Right ventricle myocardium superior (tissue), 1 donor: ENCODE data around the gene JMJD8. TPM values are rescaled to one million over a fixed set of nuclear protein-coding genes. Genes with fewer than 3 reads are reported as not detected.
A peak's percentile ranks its signal among the peaks of the same experiment; 100 is the strongest.

Experiments
- ATAC-seq: fragments of 200-7000 bp; cut with Tn5 transposase; one replicate; pipeline ENCODE4 v1.9.1; 2020; ENCODE audit warnings: mild to moderate bottlenecking; ENCODE audit not compliant: poor library complexity
- DNase-seq: peaks from one replicate; pipeline ENCODE4 v3.0.0-alpha.2; 2020
- intact Hi-C: fragments of 100-400 bp; cut with DNase I; formaldehyde crosslinking; loops from one replicate; pipeline ENCODE4 v1.11.2; 2022
- total RNA-seq: library from RNA; stranded (reverse); fragmentation: NEBNext Ultra II Directional; extraction: Animal tissue kit (Norgen Biotek cat#: 25700); gene quantifications from one replicate; pipeline ENCODE4 v1.2.1, GENCODE V29; 2021
- donor health status: DM: no; HTN: yes; CAD: no; lungs with severe emphysema.

Gene JMJD8
- total RNA-seq, 1 donor from 2014 or later: 42.4 TPM

DNA sequence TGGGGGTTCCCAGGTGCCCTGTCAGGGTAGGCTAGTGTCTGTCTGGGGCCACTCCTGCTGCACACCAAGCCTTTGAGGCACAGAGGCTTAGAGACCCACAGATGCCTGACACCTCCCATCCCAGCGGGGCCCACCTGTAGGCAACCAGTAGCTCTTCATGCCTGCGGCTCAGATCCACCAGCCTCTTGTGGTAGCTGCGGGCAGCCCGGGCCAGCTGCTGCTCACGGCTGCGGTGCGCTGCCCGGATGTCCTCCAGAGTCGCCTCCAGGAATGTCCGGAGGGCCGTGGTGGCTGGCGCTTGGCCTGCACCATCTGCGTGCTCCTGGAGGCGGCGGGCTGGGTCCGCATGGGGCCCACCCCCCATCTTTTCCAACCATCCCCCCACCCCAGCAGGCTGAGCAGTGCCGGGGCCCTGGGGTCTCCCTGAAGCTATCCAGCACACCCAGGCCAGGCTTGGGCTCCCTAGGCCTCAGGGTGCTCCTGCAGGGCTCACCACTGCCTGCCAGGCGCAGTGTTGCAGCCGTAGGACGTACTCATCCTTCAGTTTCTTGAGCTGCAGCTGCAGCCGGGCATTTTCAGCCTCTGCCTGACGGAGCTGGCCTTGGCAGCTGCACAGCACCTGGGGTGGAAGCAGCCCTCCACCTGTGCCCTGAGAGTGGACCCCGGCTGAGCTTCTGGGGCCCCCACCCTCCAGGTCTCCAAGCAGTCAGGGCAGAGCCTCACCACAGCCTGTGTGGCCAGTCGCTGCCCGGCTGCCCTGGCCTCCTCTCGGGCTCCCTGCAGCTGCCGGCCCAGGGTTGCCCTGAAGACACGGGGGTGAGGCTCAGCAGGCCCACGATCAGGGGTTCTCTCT lies 40.3 kb upstream of the JMJD8 start:
- DNase-seq (no peak), ATAC-seq (no peak)
- intact Hi-C loops: no loop called here

DNA sequence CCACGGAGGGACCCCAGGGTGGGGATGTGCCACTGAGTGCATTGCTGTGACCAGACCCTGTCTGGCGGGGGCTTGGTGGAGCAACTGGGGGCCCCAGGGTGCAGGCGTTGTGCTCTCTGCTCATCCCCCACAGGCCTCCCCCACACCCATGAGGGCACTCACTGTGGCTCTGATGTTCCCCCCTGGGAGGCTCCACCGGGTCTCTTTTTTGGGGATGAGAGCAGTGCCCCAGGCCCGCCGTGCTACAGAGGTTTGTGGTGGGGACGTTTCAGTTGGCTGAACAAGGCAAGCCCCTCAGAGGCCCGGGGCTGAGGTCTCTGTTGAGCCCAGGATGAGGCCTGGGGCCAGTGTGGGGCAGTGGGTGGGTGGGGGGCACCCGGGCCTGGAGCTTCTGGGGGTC lies 39.6 kb upstream of the JMJD8 start:
- ATAC-seq: no peak
- intact Hi-C loops: no loop called here

DNA sequence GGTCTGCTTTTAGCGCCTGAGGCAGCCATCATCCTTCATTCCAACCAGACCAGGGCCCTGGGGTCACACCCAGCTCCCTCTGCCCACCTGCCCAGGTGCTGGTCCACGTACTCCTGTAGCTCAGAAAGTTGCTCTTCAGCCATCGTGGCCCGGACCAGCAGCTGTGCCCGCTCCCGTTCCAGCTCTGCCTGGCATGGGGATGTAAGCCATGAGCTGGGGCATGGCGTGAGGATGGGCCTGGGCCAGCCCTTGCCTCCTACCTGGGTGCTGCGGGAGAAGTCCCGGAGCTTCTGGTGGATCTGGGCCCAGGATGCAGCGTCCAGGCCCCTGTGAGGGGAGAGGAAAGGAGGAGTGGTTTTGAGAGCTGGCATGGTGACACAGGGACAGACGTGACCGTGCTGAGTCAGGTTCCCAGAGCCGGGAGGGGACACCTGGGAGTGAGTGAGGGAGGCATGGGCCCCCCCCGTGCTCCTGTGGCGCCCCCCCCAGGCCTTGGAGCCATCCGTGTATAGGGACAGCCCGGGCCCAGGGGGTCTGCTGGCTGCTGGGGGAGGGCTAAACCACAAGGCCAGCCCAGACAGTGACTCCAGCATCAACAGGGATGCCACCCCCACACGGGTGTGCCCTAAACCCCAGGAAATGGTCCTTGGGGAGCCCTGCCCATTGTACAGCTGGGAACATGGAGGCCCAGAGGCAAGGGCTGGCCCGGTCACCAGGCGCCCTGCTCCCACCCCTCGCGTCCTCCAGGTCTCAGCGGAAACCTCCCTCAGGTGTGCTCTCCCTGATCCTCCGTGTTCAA lies 38.9 kb upstream of the JMJD8 start:
- no peak for DNase-seq
- no peak for ATAC-seq
- intact Hi-C loops: no loop called here

More for the DNA sequence above, 39.6 kb upstream of the JMJD8 start:
- no peak for DNase-seq

DNA sequence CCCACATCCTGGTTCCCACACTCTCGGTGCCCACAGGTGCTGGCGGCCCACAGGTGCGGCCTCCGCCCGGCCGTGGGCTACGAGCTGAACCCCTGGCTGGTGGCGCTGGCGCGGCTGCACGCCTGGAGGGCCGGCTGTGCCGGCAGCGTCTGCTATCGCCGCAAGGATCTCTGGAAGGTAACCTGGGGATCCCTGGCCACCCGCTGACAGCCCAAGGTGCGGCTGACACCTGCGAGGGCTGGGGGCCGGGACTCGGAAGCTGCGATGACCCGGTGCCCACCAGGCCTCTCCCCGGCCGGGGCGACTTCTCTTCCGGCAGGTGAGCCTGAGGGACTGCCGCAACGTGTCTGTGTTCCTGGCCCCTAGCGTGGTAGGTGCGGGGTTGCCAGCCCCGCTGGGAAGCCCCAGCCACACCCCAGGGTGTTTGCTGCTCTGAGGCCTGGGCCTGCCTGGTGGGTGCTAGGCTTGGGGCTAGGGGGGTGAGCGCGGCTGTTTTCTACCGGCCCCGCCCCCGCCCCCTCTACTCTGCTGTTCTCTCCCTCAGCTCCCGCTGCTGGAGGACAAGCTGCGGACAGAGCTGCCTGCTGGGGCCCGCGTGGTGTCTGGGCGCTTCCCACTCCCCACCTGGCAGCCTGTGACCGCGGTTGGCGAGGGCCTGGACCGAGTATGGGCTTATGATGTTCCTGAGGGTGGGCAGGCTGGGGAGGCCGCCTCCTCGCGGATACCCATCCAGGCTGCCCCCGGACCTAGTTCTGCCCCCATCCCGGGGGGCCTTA lies 37.8 kb upstream of the JMJD8 start:
- ATAC-seq (no peak), DNase-seq (no peak)
- intact Hi-C loops: no loop called here

DNA sequence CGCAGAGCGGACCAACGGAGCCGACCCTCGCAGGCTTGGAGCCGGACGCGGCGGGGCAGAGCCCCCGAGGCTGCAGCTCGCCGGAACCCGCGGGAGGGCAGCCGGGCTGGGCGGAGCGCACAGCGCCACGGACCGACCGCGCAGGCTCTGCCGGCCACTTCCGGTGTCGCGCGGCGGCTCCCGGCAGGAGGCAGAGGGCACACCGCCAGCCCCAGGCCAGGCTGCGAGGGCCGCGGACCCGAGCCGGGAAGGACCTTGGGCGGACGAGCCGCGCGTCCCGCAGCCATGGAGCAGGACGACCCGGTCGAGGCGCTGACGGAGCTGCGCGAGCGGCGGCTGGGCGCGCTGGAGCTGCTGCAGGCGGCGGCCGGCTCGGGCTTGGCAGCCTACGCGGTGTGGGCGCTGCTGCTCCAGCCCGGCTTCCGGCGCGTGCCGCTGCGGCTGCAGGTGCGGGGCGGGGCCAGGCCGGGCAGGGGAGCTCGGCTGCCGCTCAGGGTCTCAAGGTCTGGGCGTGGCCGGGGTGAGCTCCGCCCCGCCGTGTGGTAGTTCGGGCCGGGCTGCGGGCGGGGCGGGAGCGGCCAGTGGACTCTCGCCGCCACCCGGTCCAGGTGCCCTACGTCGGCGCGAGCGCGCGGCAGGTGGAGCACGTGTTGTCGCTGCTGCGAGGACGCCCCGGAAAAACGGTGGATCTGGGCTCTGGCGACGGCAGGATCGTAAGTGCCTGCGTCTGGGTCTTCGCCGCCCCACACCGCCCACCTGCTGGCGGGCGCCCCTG lies 37.0 kb upstream of the JMJD8 start, which contains the start of gene ANTKMT:
TSS of gene ANTKMT (plus strand) at position 157 of the 775 bp plus-strand sequence. CDS start at position 286, 129 bp downstream.
- ATAC-seq (peak; percentile 90), DNase-seq (peak; percentile 86)
- intact Hi-C loops: no loop called here

DNA sequence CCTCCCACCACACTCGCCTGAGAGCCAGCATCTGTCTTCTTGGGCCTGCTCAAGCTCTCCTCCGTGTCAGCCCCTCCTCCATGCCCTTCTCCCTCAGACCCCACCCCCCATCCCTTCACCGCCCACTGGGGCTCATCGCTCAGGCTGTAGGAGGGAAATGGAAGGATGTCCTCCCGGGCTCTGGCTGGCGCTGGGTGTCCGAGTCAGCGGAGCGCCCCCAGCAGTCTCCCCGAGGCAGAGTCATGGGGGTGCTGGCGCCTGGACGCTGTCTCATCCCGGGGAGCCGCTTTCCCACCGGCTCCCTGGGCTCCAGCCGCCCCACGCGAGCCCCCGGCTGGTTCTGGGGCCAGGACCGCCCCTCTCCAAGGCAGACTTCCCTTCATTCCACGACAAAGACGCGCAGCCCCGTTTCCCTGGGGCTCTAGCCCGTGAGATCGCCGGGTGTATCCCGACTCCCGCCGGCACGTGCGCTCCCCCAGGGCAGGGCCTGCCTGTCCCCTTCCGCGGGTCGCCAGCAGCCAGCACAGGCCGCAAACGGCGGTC lies 36.4 kb upstream of the JMJD8 start:
- no peak for DNase-seq
- intact Hi-C loops: no loop called here

DNA sequence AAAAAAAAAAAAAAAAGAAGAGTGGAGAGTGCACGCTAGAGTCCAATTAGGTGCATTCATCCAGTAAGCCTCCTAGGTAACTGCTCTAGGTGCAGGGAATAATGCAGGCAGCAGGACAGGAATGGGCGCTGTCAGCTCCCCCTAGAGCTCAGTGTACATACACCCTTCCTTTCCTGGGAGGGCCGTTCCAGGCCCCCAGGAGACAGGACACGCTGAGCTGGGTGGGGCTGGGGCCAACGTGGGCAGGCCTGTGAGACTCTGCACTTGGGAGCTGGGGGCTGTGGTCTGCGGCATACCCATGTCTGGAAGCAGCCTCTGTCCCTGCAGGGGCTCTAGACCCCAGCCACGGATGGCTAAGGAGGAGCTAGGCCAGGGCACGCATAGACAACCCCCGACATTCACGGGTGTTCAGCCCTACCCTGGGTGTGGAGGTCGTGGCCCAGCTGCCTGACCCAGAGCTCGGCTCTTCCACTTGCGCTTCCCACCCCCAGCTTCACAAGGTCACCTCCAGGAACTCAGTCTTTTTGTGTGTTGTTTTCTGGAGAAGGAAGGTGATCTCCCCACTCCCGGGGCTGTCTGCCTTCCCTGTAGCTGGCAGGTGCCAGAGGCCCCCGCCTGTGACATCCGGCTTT lies 35.8 kb upstream of the JMJD8 start:
- ATAC-seq: no peak
- intact Hi-C loops: no loop called here

More for the DNA sequence above, 36.4 kb upstream of the JMJD8 start:
- peak; percentile 50 for ATAC-seq

DNA sequence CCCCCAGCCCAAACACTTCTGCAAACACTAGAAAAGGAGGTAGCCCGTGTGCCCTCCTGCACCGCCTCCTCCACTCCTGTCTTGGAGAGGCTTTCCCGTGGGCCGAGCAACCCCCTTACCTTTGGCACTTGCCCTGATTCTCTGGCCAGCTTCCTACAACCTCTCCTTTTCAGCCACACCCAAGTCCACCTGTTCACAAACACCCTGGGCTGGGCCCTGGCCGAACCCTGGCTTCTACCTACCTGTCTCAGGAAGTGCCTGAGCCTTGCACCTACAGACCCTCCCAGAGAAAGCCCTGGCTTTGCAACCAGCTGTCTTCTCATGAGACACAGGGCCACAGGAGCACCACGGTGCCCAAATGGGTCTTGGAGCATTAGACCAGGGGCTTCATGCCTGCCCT lies 34.8 kb upstream of the JMJD8 start:
- DNase-seq (no peak), ATAC-seq (no peak)
- intact Hi-C loops: no loop called here

More for the DNA sequence above, 35.8 kb upstream of the JMJD8 start:
- no peak for DNase-seq

DNA sequence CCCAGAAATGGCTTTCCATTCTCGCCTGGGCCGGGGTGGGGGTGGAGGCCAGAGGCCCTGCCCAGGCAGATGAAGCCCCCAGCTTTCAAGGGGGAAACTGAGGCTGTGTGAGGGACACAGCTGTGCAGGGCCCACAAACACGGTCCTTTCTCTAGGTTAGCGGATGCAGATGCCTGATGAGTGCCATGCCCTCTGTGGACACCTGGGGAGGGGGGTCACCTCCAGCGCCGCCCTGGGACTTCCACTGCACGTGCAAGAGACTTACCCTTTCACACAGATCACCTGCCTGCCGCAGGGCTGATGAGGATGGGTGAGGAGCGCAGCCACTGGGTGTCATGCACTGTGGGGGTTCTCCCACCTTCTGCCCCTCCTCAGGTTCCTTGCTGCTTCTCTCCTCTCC lies 34.3 kb upstream of the JMJD8 start:
- DNase-seq (no peak), ATAC-seq (no peak)
- intact Hi-C loops: no loop called here

DNA sequence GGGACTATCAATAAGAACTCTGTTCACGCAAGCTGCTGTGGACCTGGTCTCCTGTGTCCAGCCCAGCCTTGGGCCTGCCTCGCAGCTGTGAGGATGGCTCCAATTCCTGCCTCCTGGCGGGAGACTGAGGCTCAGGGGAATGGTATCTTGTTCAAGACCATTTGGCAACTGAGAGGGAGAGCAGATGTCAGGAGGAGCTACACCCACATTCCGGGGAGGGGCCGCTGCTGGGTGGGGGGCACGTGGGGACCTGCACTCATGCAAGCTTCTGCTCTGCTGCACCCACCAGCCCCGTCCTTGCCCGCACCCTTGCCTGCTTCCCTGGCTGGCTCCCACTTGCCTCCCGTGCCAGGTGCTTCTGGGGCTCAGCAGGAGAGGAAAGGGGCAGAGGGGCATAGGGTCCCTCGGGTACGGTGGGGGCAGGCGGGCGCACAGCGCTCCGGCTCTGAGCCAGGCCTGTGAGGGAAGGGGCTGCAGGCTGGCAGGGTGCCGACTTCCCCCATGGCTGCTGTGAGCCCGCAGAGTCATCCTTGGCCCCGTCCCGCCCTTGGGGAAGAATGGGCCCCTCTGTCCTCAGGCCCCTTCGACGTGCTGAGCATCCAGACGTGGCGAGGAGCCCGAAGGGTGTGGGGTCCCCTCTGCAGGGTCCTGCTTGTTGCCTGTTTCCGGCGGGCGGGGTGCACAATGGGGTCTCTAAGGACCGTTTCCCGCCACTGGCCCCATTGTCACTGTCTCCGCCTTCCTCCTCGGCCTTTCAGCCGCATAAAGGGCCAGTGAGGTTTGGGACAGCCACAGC lies 33.5 kb upstream of the JMJD8 start:
- intact Hi-C loops: no loop called here

DNA sequence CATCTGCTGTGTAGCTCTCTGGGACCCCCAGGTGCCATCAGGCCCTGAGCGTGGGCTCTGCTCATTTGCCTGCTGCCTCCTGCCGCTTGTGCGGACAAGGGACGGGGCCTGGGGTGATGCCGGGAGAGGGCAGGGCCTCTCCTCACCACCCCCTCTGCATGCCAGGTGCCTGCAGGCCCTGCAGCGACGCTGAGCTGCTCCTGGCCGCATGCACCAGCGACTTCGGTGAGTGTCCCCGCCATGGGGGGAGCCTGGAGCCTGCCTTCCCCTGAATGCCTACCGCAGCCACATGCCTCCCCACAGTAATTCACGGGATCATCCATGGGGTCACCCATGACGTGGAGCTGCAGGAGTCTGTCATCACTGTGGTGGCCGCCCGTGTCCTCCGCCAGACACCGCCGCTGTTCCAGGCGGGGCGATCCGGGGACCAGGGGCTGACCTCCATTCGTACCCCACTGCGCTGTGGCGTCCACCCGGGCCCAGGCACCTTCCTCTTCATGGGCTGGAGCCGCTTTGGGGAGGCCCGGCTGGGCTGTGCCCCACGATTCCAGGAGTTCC lies 32.7 kb upstream of the JMJD8 start:
- DNase-seq: no peak
- no peak for ATAC-seq
- intact Hi-C loops: no loop called here

More for the DNA sequence above, 33.5 kb upstream of the JMJD8 start:
- ATAC-seq (no peak), DNase-seq (no peak)

DNA sequence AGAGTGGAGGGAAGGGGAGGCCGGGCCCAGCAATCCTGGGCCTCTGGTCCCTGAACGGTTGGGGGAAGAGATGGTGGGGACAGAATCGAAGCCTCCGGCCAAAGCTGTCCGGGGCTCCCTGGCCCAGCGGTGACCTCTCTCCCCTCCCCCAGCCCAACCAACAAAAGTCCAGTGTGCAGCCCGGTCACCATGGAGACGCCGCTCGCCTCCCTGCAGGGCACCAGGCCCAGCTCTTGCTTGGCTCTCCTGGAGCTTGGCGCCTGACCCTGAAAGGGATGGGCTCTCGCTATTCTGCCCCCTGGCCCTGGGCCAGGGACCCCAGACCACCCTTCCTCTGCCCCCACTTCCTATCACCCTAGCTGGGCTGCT lies 32.0 kb upstream of the JMJD8 start:
- intact Hi-C loops: no loop called here
- DNase-seq (no peak), ATAC-seq (no peak)

DNA sequence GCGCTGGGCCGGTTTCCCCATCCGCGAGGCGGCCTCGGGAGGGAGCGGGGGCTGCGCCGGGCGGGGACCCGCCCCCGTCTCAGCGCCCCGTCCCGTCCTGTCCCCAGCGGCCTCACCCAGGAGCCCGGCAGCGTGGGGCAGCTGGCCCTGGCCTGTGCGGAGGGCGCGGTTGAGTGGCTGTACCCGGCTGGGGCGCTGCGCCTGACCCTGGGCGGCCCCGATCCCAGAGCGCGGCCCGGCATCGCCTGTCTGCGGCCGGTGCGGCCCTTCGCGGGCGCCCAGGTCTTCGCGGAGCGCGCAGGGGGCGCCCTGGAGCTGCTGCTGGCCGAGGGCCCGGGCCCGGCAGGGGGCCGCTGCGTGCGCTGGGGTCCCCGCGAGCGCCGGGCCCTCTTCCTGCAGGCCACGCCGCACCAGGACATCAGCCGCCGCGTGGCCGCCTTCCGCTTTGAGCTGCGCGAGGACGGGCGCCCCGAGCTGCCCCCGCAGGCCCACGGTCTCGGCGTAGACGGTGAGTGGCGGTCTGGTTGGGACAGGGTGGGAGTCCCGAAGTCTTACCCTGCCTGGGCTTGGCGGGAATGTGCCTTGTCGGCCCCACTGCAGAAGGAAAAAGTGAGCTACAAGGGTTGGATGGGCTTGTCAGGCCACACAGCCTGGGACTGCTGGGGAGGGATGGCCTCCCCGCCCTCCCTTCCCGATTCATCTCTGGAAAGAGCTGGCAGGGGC lies 31.5 kb upstream of the JMJD8 start:
- intact Hi-C loops: loop anchor here (2.0 kb wide), 1 partner anchor 69 kb away; no protein-coding TSS in a partner anchor
- DNase-seq (no peak), ATAC-seq (no peak)

DNA sequence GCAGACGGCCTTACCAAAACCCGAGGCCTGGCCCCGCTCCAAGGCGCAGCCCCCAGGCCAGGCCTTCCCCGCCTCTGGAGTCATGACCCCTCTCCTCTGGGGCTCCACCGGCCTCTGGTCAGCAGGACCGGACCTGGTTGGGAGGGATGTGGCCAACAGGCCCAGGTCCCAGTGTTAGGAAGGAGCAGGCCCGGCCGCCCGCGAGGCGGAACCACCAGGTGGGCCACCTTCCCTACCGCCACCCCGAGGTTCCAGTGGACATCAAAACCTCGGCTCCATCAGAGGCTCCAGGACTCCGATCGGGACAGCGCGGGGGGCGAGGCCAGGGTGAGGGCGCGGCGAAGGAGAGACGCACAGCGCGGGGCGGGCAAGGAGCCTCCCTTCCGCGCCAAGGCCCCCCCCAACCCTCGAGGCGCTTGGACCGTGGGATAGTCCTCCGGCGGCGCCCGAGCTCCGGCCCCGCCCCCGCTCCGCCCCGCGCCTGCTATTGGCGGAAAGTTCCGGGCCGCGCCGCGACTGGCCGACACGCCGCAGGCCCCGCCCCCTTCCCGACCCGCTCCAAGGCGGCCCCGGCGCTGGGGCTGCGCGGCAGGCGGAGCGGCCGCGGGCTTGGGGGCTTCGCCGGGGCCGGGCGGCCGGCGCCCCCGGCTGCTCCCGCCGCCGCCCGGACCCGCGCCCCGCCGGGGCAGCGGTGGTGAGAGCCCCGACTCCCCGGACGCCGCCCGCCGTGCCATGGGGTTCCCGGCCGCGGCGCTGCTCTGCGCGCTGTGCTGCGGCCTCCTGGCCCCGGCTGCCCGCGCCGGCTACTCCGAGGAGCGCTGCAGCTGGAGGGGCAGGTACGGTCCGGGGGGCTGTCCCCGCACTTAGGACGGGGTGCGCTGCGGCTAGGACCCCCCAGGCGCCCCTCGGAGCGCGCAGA lies 30.7 kb upstream of the JMJD8 start, which contains the start of gene METRN:
TSS of gene METRN (plus strand) at position 561 of the 919 bp plus-strand sequence. CDS start at position 733, 172 bp downstream.
- ATAC-seq: peak; percentile 94
- intact Hi-C loops: loop anchor here (2.0 to 5.0 kb wide), 2 partner anchors 70 to 342 kb away; no protein-coding TSS in a partner anchor

DNA sequence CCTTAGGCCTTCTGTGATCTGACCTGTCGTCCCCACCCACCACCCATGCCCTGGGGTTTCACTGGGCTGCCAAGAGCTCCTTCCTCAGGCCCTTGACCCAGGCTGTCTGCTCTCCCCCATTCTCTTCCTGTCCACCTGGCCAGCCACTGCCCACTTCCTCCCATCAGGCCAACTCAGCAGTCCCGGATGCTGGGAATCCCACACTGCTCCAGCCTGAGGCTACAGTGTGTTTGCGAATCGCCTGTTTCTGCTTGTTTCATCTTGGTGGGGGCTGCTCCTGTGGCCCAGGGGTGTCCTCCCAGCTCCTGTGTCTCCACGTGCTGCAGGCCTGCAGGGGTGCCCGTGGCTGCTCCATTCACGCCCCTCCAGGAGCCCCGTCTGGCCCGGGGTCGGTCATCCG lies 29.9 kb upstream of the JMJD8 start:
- no peak for DNase-seq
- intact Hi-C loops: loop anchor here (2.0 to 5.0 kb wide), 2 partner anchors 71 to 343 kb away; no protein-coding TSS in a partner anchor
- no peak for ATAC-seq

More for the DNA sequence above, 30.7 kb upstream of the JMJD8 start, which contains the start of gene METRN:
- peak; percentile 96 for DNase-seq
